ENCODE measurements around the gene NDUFAF8.

The NDUFAF8 gene

GRCh38 chr17:81231121-81231645 lies 7.9 kb upstream of the NDUFAF8 start:
- Histone ChIP-seq H3K27me3 (no peaks in the 10 kb centered on the region), H3K4me1 (no peaks in the 10 kb centered on the region), H3K9me3 (no peaks in the 10 kb centered on the region), H3K36me3 (no peaks in the 10 kb centered on the region; the same call in 1 of the 2 replicates), H3K4me3 (ENCODE audit: low read depth, low read length) (no peak overlapping the region)
- no peak for TF ChIP-seq CTCF (IDR thresholded peaks at IDR 0.05; ENCODE audit: low read depth, low read length)
- DNase-seq, result no peak

GRCh38 chr17:81231766-81232581 lies 7.1 kb upstream of the NDUFAF8 start:
- no peak for DNase-seq
- Histone ChIP-seq H3K4me3 (ENCODE audit: low read depth, low read length) (no peak overlapping the region), H3K36me3 (no peaks in the 10 kb centered on the region; the same call in 1 of the 2 replicates), H3K9me3 (no peaks in the 10 kb centered on the region), H3K27me3 (no peaks in the 10 kb centered on the region), H3K4me1 (no peaks in the 10 kb centered on the region)
- TF ChIP-seq CTCF (IDR thresholded peaks at IDR 0.05; ENCODE audit: low read depth, low read length), result no peak

- Histone ChIP-seq H3K36me3 (no peaks in the 10 kb centered on the region; the same call in 1 of the 2 replicates), H3K9me3 (no peaks in the 10 kb centered on the region), H3K27me3 (no peaks in the 10 kb centered on the region), H3K4me1 (no peaks in the 10 kb centered on the region), H3K4me3 (ENCODE audit: low read depth, low read length) (no peak overlapping the region)
- TF ChIP-seq CTCF (IDR thresholded peaks at IDR 0.05; ENCODE audit: low read depth, low read length), result no peak
- DNase-seq, result no peak
These were observed 6.4 kb upstream of the NDUFAF8 start for GRCh38 chr17:81232616-81233241.

DNA sequence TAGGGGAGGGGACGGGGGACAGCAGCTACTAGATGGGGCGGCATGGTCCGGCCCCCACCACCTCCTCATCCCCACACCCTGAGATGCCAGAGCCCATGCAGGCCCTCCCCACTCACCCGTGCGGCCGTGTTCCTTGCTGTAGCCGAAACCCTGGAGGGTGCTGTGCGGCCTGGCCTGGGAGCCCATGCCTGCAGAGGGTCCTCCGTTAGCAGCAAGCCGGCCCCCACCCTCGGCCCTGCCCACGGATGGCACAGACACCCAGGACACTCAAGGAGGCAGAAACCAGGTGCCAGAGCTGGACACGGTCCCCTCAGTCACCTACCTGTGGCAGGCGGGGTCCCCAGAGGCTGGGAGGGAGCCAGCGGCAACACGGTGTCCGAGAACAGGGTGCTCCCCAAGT lies 5.8 kb upstream of the NDUFAF8 start:
- H3K9me3 ChIP-seq, result no peaks in the 10 kb centered on the region
- no peak overlapping the region for H3K4me3 ChIP-seq (ENCODE audit: low read depth, low read length)
- DNase-seq, result no peak
- no peak for TF ChIP-seq CTCF (IDR thresholded peaks at IDR 0.05; ENCODE audit: low read depth, low read length)
- no peaks in the 10 kb centered on the region; the same call in 1 of the 2 replicates for H3K36me3 ChIP-seq
- H3K27me3 ChIP-seq, result no peaks in the 10 kb centered on the region
- no peaks in the 10 kb centered on the region for H3K4me1 ChIP-seq

DNA sequence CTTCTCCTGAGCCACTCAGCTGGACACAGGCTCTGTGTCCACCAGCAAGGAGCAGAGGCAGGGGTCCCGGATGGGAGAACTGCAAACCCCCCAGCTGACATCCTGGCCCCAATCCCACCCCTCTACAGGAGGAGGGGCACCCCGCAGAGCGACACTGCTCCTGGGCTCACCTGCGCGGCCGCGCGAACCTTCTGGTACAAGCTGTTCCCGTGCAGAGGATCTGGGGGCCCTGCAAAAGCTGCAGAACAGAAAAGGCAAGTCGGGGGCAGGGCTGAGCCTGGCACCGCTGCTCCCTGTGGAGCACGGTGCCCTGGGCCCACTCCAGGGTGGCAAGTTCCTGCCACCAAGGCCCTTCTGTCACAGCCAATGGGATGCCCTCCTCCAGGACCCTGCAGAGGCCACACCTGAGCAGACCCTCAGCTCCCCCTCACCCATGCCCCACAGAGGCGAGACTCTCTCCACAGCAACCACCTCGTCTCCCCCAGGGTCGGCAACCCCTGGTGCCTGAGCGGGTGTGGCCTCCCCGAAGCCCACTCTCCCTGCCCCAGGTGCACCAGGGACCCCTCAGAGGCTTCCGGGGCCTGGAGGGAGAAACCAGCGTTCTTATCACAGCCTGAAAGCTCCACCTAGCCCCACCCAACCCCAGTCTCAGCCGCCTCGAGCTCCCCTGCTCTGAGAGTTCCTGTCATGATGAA lies 5.2 kb upstream of the NDUFAF8 start:
- Histone ChIP-seq H3K27me3 (no peaks in the 10 kb centered on the region), H3K36me3 (no peaks in the 10 kb centered on the region; the same call in 1 of the 2 replicates), H3K4me3 (ENCODE audit: low read depth, low read length) (no peak overlapping the region), H3K9me3 (no peaks in the 10 kb centered on the region), H3K4me1 (no peaks in the 10 kb centered on the region)
- no peak for DNase-seq
- no peak for TF ChIP-seq CTCF (IDR thresholded peaks at IDR 0.05; ENCODE audit: low read depth, low read length)
